Thyroid gland (tissue), 4 donors: ENCODE data around the gene RAB11A. TPM values are rescaled to one million over a fixed set of nuclear protein-coding genes. Genes with fewer than 3 reads are reported as not detected.

Source experiments
- DNase-seq, 2 donors: peaks; one replicate each; pipeline ENCODE4 v3.0.0-alpha.2; 2019
- H3K27ac ChIP-seq, 3 donors: fragments of 200-600 bp; sonication (generic); 1 replicate in 2 of 3; 2 replicates in 1 of 3; pipeline ENCODE4 v1.5.1; 2016 to 2019; ENCODE audit warnings: mild to moderate bottlenecking in 1 of 3, moderate library complexity in 1 of 3
- H3K27me3 ChIP-seq: fragments of 200-600 bp; sonication (generic); one replicate; pipeline ENCODE4 v1.5.1; 2019
- H3K36me3 ChIP-seq, 2 donors: fragments of 200-600 bp; sonication (generic); one replicate each; pipeline ENCODE4 v1.5.1; 2016 to 2019
- H3K4me1 ChIP-seq, 2 donors: fragments of 200-600 bp; sonication (generic); one replicate each; pipeline ENCODE4 v1.5.1; 2017 to 2019
- H3K4me3 ChIP-seq, 3 donors: fragments of 200-600 bp; sonication (generic); replicated peaks in 1 of 3; 1 replicate in 2 of 3; 2 replicates in 1 of 3; pipeline ENCODE4 v1.5.1; 2016; ENCODE audit warnings: mild to moderate bottlenecking in 1 of 3
- H3K9me3 ChIP-seq: fragments of 200-600 bp; sonication (generic); one replicate; pipeline ENCODE4 v1.5.1; 2017
- POLR2A ChIP-seq, 2 donors: fragments of 450-650 bp; IDR thresholded peaks; one replicate each; pipeline ENCODE4 v1.6.1; 2017; ENCODE audit warnings: antibody characterized with exemption in 2 of 2, mild to moderate bottlenecking in 2 of 2, moderate library complexity in 1 of 2
- WGBS, 2 donors: methylation state at CpG; one replicate each; pipeline ENCODE4 v1.1.5; 2017; 5-methylcytosine and 5-hydroxymethylcytosine counted together
- intact Hi-C: fragments of 100-400 bp; cut with DNase I; formaldehyde crosslinking; loops from one replicate; pipeline ENCODE4 v1.15.1; 2023
- total RNA-seq, 4 donors: library from RNA; depleted of rRNA; stranded (reverse); fragments of >200 nt; gene quantifications; one replicate each; pipeline ENCODE4 v1.2.3, GENCODE V29; 2016
- TF ChIP-seq, protein P1 (sequence below), 6 experiments: fragments of 200-600 bp in 3 of 6; fragments of 450-650 bp in 3 of 6; sonication (generic) in 3 of 6; IDR thresholded peaks; one replicate each; pipeline ENCODE4 v1.5.1; 2016 to 2019; ENCODE audit warnings: antibody characterized with exemption in 6 of 6, mild to moderate bottlenecking in 2 of 6, inconsistent platforms in 1 of 6, moderate library complexity in 1 of 6

Gene RAB11A
- total RNA-seq, 4 donors from 2014 or later: 201 to 369 (median 280) TPM

DNA sequence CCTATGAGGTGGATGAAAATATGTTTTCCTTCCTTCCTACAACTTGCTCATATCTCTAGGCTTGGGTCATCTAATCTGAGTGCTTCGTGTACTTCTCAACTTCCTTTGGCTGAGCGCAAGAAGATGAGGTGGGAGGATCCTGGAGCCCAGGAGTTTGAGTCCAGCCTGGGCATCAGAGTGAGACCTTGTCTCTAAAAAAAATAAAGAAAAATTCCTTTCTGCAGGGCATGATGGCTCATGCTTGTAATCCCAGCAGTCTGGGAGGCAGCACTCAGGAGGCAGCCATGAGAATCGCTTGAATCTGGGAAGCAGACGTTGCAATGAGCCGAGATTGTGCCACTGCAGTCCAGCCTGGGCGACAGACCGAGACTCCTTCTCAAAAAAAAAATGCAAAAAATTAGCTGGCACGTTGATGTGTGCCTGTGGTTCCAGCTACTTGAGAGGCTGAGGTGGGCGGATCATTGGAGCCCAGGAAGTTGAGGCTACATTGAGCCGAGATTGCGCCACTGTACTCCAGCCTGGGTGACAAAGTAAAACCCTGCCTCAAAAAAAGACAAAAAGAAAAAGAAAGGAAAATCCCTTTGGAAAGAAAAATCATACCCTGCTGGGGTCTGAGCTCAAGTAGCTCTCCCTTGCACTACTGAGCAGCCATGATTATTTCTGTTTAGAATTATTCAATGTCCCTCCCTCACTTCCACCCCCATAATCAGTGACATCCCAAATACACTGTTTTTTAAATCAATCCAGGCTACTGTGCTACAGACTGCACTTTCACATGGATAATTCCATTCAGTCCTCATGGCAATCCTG is 28.0 kb upstream of the RAB11A start:
- H3K36me3 ChIP-seq: no peaks in the 10 kb centered on the region
- peaks cover 29 to 48% of the 10 kb centered on the region in 2 donors for H3K4me1 ChIP-seq
- no peaks in the 10 kb centered on the region for H3K27me3 ChIP-seq
- intact Hi-C loops: no loop called here
- no peak overlapping the region for H3K4me3 ChIP-seq
- TF ChIP-seq, protein P1, sequence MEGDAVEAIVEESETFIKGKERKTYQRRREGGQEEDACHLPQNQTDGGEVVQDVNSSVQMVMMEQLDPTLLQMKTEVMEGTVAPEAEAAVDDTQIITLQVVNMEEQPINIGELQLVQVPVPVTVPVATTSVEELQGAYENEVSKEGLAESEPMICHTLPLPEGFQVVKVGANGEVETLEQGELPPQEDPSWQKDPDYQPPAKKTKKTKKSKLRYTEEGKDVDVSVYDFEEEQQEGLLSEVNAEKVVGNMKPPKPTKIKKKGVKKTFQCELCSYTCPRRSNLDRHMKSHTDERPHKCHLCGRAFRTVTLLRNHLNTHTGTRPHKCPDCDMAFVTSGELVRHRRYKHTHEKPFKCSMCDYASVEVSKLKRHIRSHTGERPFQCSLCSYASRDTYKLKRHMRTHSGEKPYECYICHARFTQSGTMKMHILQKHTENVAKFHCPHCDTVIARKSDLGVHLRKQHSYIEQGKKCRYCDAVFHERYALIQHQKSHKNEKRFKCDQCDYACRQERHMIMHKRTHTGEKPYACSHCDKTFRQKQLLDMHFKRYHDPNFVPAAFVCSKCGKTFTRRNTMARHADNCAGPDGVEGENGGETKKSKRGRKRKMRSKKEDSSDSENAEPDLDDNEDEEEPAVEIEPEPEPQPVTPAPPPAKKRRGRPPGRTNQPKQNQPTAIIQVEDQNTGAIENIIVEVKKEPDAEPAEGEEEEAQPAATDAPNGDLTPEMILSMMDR (IDR thresholded peaks at IDR 0.05): no peak
- no peak for TF ChIP-seq POLR2A (IDR thresholded peaks at IDR 0.05)
- WGBS, 2 donors: 15 to 27% methylated on average over 11 of the region's 11 CpGs
- no peaks in the 10 kb centered on the region for H3K9me3 ChIP-seq
- peak overlapping the region; percentile 68 to 75 (median 70) for H3K27ac ChIP-seq
- DNase-seq: peak; percentile 91 to 93

DNA sequence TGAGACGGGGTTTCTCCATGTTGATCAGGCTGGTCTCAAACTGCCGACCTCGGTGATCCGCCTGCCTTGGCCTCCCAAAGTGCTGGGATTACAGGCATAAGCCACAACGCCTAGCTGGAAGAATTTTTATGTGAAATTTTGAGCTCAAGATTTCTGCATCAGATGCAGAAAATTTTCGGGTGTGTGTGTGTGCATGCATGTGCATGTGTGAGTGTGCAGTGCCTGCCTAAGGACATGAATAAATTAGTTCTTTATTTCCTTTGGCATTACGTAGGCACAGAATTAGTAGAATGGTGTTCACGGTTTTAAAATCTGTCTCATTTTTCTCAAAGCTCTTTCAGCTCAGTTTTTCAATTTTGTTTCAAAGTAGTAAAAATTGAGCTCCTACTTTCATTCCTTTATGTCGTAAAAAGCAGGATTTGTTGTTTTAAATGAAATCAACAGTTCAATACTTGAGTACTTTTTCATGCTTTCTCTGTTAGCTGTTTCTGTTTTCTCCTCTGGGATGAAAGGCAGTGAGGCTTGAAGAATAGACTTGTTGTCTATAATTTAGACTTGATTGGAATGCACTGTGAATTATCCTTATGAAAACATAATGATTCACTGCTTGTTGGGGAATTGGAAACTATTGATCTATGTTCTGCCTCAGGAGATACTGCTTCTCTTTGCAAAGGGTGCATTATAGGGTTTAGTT is 23.3 kb upstream of the RAB11A start:
- Histone ChIP-seq H3K9me3 (no peaks in the 10 kb centered on the region), H3K4me3 (no peak overlapping the region), H3K27me3 (no peaks in the 10 kb centered on the region), H3K36me3 (no peaks in the 10 kb centered on the region), H3K4me1 (peaks cover 13 to 28% of the 10 kb centered on the region in 2 donors), H3K27ac (peak overlapping the region in 2 of 3 donors; percentile 6 to 15)
- intact Hi-C loops: no loop called here
- no peak for TF ChIP-seq POLR2A (IDR thresholded peaks at IDR 0.05)
- no peak for DNase-seq
- 44 to 45% methylated on average over 6 to 9 of the region's 9 CpGs for WGBS, 2 donors

DNA sequence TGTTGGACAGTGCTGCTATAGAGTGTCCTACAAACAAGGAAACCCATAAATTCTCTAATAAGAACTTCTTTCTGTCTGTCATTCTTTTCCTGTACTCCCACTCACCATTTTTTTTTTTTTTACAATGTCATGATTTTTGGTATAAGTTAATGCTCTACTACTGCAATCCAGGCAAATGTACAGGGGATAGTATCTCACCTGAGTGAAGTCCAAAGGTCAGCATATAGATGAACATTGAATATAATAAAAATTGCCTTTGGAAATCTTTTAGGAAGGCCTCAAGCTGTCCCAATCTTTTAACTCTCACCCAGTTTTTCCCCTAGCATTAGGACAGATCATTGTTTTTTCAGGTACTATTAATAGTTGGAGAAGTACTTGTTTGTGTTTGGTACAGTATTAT is 21.3 kb upstream of the RAB11A start:
- Histone ChIP-seq H3K9me3 (no peaks in the 10 kb centered on the region), H3K27ac (no peak overlapping the region), H3K4me3 (no peak overlapping the region), H3K27me3 (no peaks in the 10 kb centered on the region), H3K4me1 (peaks cover 3 to 14% of the 10 kb centered on the region in 2 donors), H3K36me3 (no peaks in the 10 kb centered on the region)
- DNase-seq: no peak
- intact Hi-C loops: no loop called here
- TF ChIP-seq, protein P1 (IDR thresholded peaks at IDR 0.05): no peak
- TF ChIP-seq POLR2A (IDR thresholded peaks at IDR 0.05): no peak

DNA sequence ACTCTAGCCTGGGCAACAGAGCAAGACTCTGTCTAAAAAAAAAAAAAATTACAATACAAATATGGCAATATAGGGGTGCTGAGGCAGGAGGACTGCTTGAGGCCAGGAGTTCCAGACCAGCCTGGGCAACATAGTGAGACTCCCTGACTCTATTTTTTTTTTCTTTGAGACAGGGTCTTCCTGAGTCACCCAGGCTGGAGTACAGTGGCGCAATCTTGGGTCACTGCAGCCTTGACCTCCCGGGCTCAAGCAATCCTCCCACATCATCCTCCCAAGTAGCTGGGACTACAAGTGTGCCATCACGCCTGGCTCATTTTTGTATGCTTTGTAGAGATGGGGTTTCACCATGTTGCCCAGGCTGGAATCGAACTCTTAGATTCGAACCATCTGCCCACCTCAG is 17.3 kb upstream of the RAB11A start:
- Histone ChIP-seq H3K4me3 (no peak overlapping the region), H3K36me3 (no peaks in the 10 kb centered on the region), H3K9me3 (no peaks in the 10 kb centered on the region), H3K27me3 (no peaks in the 10 kb centered on the region), H3K27ac (no peak overlapping the region), H3K4me1 (no peaks in the 10 kb centered on the region)
- no peak for DNase-seq
- no peak for TF ChIP-seq POLR2A (IDR thresholded peaks at IDR 0.05)
- TF ChIP-seq, protein P1 (IDR thresholded peaks at IDR 0.05): no peak
- 94 to 100% methylated on average over 5 of the region's 5 CpGs for WGBS, 2 donors
- intact Hi-C loops: no loop called here

DNA sequence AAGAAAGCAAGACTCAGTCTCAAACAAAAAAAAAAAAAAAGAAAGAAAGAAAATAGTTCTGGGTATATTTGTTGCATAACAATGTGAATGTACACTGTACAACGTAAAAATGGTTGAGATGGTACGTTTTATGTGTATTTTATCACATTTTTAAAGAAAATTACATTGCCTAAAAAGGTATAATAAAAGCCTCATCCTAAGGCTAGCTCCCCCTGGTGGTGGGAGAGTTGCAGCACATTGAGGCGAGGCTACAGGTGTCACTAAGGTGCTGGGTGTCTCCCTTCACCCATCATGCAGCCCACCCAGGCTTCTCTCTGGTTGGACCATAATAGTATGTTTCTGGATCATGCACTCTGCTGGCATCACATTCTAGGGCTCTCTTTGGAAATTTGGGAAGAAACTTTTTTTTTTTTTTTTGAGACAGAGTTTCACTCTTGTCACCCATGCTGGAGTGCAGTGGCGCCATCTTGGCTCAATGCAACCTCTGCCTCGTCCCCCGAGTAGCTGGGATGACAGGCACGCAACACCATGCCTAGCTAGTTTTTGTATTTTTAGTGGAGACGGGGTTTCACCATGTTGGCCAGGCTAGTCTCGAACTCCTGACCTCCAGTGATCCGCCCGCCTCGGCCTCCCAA is 12.4 kb upstream of the RAB11A start:
- Histone ChIP-seq H3K9me3 (no peaks in the 10 kb centered on the region), H3K36me3 (no peaks in the 10 kb centered on the region), H3K4me1 (no peaks in the 10 kb centered on the region), H3K27me3 (no peaks in the 10 kb centered on the region), H3K27ac (no peak overlapping the region), H3K4me3 (no peak overlapping the region)
- no peak for TF ChIP-seq POLR2A (IDR thresholded peaks at IDR 0.05)
- TF ChIP-seq, protein P1 (IDR thresholded peaks at IDR 0.05): peak; percentile 63 to 82 (median 72)
- DNase-seq: peak; percentile 67 to 76
- intact Hi-C loops: no loop called here
- WGBS, 2 donors: 67 to 76% methylated on average over 12 of the region's 12 CpGs
